Subcutaneous adipose tissue (tissue), 4 donors: ENCODE measurements around the gene GPC6. TPM values are rescaled to one million over a fixed set of nuclear protein-coding genes. Genes with fewer than 3 reads are reported as not detected.

Experiments used
- total RNA-seq, 4 donors: library from RNA; depleted of rRNA; stranded (reverse); fragments of >200 nt; gene quantifications; one replicate each; pipeline ENCODE4 v1.1.0, GENCODE V29; 2016
- TF ChIP-seq, protein P1 (sequence below): fragments of 450-650 bp; IDR thresholded peaks from one replicate; pipeline ENCODE4 v1.5.1; 2016; ENCODE audit warnings: low read depth, mild to moderate bottlenecking, control low read depth, antibody characterized with exemption, moderate library complexity

GPC6 gene
- total RNA-seq, 4 donors from 2014 or later: 16.2 to 30.6 (median 26.9) TPM

DNA sequence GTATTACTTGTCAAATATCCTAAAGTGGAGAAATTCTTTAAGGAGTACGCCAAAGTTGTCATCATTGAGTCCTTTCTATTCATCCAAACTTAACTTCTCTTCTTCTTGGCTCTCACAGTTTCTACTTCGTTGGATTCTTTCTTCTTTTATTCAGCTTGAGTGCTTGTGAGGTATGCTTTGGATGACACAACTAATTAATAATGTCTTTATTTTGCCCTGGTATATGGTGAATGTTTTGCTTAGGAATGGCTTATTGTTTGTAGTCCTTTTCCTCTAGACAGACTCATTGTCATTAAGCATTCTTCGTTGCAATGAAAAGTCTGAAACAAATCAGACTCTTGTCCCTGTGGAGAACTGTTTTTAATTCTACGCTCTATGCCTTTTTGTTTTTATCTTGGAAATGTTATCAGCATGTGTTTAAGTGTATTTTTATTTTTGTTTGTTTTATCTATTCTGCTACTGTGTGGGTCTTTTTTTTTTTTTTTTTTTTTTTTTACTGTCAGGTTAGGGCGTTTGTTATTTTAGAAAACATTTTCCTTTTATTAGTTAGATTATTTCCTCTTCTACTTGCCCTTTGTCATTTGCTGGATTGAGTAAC, 471.5 kb downstream of the GPC6 start:
- TF ChIP-seq, protein P1, sequence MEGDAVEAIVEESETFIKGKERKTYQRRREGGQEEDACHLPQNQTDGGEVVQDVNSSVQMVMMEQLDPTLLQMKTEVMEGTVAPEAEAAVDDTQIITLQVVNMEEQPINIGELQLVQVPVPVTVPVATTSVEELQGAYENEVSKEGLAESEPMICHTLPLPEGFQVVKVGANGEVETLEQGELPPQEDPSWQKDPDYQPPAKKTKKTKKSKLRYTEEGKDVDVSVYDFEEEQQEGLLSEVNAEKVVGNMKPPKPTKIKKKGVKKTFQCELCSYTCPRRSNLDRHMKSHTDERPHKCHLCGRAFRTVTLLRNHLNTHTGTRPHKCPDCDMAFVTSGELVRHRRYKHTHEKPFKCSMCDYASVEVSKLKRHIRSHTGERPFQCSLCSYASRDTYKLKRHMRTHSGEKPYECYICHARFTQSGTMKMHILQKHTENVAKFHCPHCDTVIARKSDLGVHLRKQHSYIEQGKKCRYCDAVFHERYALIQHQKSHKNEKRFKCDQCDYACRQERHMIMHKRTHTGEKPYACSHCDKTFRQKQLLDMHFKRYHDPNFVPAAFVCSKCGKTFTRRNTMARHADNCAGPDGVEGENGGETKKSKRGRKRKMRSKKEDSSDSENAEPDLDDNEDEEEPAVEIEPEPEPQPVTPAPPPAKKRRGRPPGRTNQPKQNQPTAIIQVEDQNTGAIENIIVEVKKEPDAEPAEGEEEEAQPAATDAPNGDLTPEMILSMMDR: no peak

DNA sequence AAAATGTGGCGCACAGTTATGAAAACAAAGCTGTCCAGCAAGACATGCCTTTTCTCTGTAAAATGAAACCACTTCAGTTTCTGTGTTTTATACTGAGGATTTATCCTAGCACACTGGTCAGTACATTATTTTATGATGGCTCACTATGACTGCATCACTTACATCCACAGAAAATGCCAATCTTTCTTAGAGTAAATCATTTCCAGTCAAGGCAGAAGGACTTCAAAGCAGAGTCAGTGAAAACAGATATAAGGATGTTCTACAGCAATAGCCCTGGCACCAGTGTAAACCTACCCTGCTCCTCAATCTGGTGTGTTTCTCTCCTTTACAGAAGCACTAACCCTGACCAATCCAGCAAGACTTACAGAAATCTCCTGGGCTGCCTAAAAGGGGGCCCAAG, 473.5 kb downstream of the GPC6 start:
- TF ChIP-seq, protein P1: no peak

DNA sequence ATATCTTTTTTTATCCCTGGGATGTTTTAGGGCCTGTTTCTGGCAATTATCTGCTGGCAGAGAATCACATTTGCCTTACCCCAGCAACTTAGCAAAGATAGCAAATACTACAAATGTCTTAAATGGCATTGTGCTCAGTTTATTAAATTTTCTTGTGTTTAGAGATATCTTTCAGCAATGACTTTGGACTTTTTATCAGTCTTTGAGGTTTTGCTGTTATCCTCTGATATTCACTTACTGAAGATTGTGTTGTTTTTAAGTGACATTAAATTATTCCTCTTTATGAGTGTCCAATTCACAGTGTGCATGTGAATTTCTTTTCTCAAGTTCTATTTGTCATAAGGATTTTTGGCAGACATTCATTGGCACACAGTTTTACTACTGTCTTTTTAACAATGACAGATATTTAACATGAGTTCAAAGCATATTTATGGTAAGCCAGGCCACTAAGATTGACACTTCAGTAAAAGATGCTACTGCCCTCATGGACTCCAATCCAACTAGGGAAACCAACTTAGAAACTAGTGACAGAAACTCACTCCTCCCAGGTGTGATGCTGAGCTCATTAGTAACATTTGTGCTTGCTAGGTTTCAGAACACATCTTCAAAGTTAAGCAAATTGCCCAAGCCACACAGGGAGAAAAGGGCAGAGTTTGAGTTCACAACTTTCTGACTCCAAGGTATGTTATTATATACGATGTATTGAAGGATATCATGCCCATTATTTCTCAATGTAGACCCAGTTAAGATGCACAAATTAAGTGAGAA, 481.9 kb downstream of the GPC6 start:
- TF ChIP-seq, protein P1: no peak

DNA sequence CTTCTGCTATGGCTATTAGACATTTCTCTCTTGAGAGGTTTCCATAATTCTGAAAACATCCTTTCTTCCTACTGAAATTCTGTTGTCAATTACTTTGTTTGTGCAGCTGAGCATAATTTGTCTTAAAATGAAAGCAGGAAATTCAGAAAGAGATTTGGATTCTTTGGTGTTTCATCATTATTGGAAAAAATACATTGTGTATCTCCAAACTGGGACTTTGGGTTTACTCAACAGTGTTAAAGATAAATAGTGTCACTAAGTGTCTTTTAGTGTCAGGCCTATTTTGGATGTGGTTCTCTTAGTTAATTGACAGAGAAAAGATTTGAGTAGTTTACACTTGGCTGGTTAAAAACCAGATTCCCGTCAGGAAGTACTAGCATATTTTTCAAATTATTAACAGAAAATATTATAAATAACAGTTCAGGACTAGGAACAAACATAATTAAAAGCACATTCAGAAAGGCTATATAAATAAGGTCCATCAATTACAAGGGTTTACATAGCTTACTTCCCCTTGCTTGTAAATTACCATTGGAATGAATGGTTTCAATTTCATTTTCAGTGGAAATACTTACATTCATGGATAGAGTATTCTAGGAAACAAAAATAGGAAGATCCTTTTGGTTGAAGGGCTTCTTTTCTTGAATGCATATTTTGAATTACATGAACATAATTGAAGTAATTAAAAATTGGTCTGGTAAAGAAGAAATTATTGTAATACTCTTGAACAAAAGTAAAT, 483.1 kb downstream of the GPC6 start:
- TF ChIP-seq, protein P1: no peak

DNA sequence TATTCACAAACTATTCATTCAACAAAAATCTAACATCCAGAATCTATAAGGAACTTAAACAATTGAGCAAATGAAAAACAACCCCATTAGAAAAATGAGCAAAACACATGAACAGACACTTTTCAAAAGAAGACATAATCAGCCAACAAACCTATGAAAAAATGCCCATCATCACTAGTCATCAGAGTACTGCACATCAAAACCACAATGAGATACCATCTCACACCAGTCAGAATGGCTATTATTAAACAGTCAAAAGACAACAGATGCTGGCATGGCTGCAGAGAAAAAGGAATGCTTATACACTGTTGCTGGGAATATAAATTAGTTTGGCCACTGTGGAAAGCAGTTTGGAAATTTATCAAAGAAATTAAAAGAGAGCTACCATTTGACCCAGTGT, 487.6 kb downstream of the GPC6 start:
- TF ChIP-seq, protein P1: no peak

DNA sequence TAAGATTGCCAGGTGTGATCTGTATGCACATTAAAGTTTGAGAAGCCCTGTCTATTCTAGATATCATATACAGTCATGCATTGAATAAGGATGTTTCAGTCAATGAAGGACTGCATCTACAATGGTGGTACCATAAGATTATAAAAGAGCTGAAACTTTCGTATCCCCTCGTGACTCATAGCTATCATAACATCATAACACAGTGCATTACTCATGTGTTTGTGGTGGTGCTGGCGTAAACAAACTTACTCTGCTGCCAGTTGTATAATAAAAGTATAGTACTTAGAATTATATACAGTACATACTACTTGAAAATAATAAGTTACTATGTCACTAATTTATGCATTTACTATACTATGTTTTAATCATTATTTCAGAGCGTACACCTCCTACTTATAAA, 489.3 kb downstream of the GPC6 start:
- TF ChIP-seq, protein P1: no peak

DNA sequence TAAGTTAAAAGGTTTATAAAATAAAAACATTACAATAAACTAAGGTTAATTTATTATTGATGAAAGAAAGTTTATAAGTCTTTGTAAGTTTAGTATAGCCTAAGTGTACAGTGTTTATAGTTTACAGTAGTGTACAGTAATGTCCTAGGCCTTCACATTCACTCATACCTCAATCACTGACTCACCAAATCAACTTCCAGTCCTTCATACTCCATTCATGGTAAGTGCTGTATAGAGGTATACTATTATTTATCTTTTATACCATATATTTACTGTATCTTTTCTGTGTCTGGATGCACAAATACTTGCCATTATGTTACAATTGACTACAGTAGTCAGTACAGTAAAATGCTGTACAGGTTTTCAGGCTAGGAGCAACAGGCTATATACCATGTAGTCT, 490.0 kb downstream of the GPC6 start:
- TF ChIP-seq, protein P1: no peak
